Mesendoderm (in vitro differentiated cells): ENCODE results near the gene TTC39C.

ENCODE experiments used
- DNase-seq: peaks from one replicate; pipeline ENCODE4 v3.0.0; 2013
- H2AK5ac ChIP-seq: 2 replicates; pipeline ENCODE4 v1.6.1; 2013; ENCODE audit warnings: low read length, inconsistent platforms
- H2BK120ac ChIP-seq: 2 replicates; pipeline ENCODE4 v1.6.1; 2013; ENCODE audit warnings: low read depth, mild to moderate bottlenecking, low read length, moderate library complexity, mixed read lengths
- H2BK15ac ChIP-seq: replicated peaks from 2 replicates; pipeline ENCODE4 v1.6.1; 2013; ENCODE audit warnings: low read depth, mild to moderate bottlenecking, moderate library complexity
- H2BK5ac ChIP-seq: 2 replicates; pipeline ENCODE4 v1.6.1; 2013; ENCODE audit warnings: low read length, inconsistent platforms
- H3K18ac ChIP-seq: 2 replicates; pipeline ENCODE4 v1.6.1; 2013; ENCODE audit warnings: mild to moderate bottlenecking, low read length, mixed read lengths
- H3K23ac ChIP-seq: one replicate; pipeline ENCODE4 v1.6.1; 2013; ENCODE audit warnings: low read length
- H3K27ac ChIP-seq: 2 replicates; pipeline ENCODE4 v1.5.1; 2013; ENCODE audit warnings: low read depth, mild to moderate bottlenecking, inconsistent platforms, low read length, moderate library complexity
- H3K27me3 ChIP-seq: 2 replicates; pipeline ENCODE4 v1.6.1; 2013; ENCODE audit warnings: low read length, control low read depth, mild to moderate bottlenecking, inconsistent platforms; ENCODE audit not compliant: insufficient read depth, poor library complexity
- H3K36me3 ChIP-seq: 2 replicates; pipeline ENCODE4 v1.6.1; 2013; ENCODE audit warnings: low read length, inconsistent platforms; ENCODE audit not compliant: control insufficient read depth, insufficient read depth
- H3K4ac ChIP-seq: one replicate; pipeline ENCODE4 v1.6.1; 2013; ENCODE audit warnings: low read depth, mild to moderate bottlenecking, low read length, moderate library complexity
- H3K4me1 ChIP-seq: 2 replicates; pipeline ENCODE4 v1.6.1; 2013; ENCODE audit warnings: low read depth, low read length, inconsistent platforms; ENCODE audit not compliant: control insufficient read depth
- H3K4me2 ChIP-seq: 2 replicates; pipeline ENCODE4 v1.6.1; 2013; ENCODE audit warnings: low read length
- H3K4me3 ChIP-seq: 2 replicates; pipeline ENCODE4 v1.5.1; 2013; ENCODE audit warnings: mild to moderate bottlenecking, low read length
- H3K56ac ChIP-seq: one replicate; pipeline ENCODE4 v1.6.1; 2013; ENCODE audit warnings: low read length
- H3K79me1 ChIP-seq: 2 replicates; pipeline ENCODE4 v1.6.1; 2013; ENCODE audit warnings: low read length, inconsistent platforms
- H3K79me2 ChIP-seq: 2 replicates; pipeline ENCODE4 v1.6.1; 2013; ENCODE audit warnings: mild to moderate bottlenecking, low read length; ENCODE audit not compliant: control insufficient read depth, insufficient read depth
- H3K9ac ChIP-seq: 2 replicates; pipeline ENCODE4 v1.6.1; 2013; ENCODE audit warnings: low read length, inconsistent platforms
- H4K5ac ChIP-seq: one replicate; pipeline ENCODE4 v1.6.1; 2013; ENCODE audit warnings: low read length
- H4K8ac ChIP-seq: one replicate; pipeline ENCODE4 v1.6.1; 2013; ENCODE audit warnings: low read depth, mild to moderate bottlenecking, control low read depth, low read length, moderate library complexity
- WGBS: extraction: QIAGEN DNeasy Blood & Tissue Kit; methylation state at CpG from one replicate; pipeline ENCODE4 v1.1.7; 2013; ENCODE audit warnings: low lambda C conversion rate, missing lambda C conversion rate; ENCODE audit not compliant: insufficient coverage; ENCODE audit errors: extremely low coverage; 5-methylcytosine and 5-hydroxymethylcytosine counted together

Gene TTC39C

GRCh38 chr18:24078391-24078790 lies 63.8 kb downstream of the TTC39C start:
- Histone ChIP-seq H3K4ac (no peak overlapping the region), H3K23ac (no peak overlapping the region), H3K4me1 (no peaks in the 10 kb centered on the region), H3K27ac (no peak overlapping the region), H3K27me3 (no peaks in the 10 kb centered on the region), H3K9ac (no peak overlapping the region), H4K8ac (no peak overlapping the region), H3K4me3 (no peak overlapping the region), H3K56ac (no peak overlapping the region), H2BK120ac (no peak overlapping the region), H3K79me1 (no peaks in the 10 kb centered on the region), H3K18ac (no peak overlapping the region), H2BK15ac (no peak overlapping the region), H3K4me2 (no peak overlapping the region), H4K5ac (no peak overlapping the region), H2AK5ac (no peak overlapping the region), H3K36me3 (no peaks in the 10 kb centered on the region), H2BK5ac (no peak overlapping the region), H3K79me2 (no peaks in the 10 kb centered on the region)
- 100% methylated on average over 1 of the region's 7 CpGs for WGBS
- peak; percentile 55 for DNase-seq

GRCh38 chr18:24080861-24081260 lies 66.3 kb downstream of the TTC39C start:
- H3K79me1 ChIP-seq, result no peaks in the 10 kb centered on the region
- no peak overlapping the region for H4K5ac ChIP-seq
- H3K9ac ChIP-seq, result no peak overlapping the region
- H3K36me3 ChIP-seq, result no peaks in the 10 kb centered on the region
- no peak overlapping the region for H3K23ac ChIP-seq
- H3K4ac ChIP-seq, result no peak overlapping the region
- no peaks in the 10 kb centered on the region for H3K27me3 ChIP-seq
- H3K4me3 ChIP-seq, result no peak overlapping the region
- WGBS, result no CpG with 5 or more reads among the region's 7 CpGs
- H3K4me1 ChIP-seq, result no peaks in the 10 kb centered on the region
- peak overlapping the region; percentile 2 for H4K8ac ChIP-seq
- no peak overlapping the region for H2BK120ac ChIP-seq
- no peak overlapping the region for H2BK15ac ChIP-seq
- DNase-seq, result no peak
- no peaks in the 10 kb centered on the region for H3K79me2 ChIP-seq
- no peak overlapping the region for H2BK5ac ChIP-seq
- no peak overlapping the region for H2AK5ac ChIP-seq
- no peak overlapping the region for H3K4me2 ChIP-seq
- no peak overlapping the region for H3K18ac ChIP-seq
- H3K56ac ChIP-seq, result no peak overlapping the region
- no peak overlapping the region for H3K27ac ChIP-seq

- Histone ChIP-seq H3K36me3 (no peaks in the 10 kb centered on the region), H2BK15ac (no peak overlapping the region), H3K18ac (no peak overlapping the region), H2BK5ac (no peak overlapping the region), H3K23ac (no peak overlapping the region), H3K79me1 (no peaks in the 10 kb centered on the region), H4K8ac (no peak overlapping the region), H3K56ac (no peak overlapping the region), H4K5ac (no peak overlapping the region), H3K4me2 (no peak overlapping the region), H2BK120ac (no peak overlapping the region), H3K4me1 (peaks cover 2% of the 10 kb centered on the region), H3K27me3 (no peaks in the 10 kb centered on the region), H2AK5ac (no peak overlapping the region), H3K27ac (no peak overlapping the region), H3K4me3 (no peak overlapping the region), H3K4ac (no peak overlapping the region), H3K9ac (no peak overlapping the region), H3K79me2 (no peaks in the 10 kb centered on the region)
- no peak for DNase-seq
- WGBS, result no CpG with 5 or more reads among the region's 3 CpGs
Measured at GRCh38 chr18:24083550-24083949, 69.0 kb downstream of the TTC39C start.

- H3K4me2 ChIP-seq, result no peak overlapping the region
Measured at GRCh38 chr18:24086082-24086481, 71.5 kb downstream of the TTC39C start.

GRCh38 chr18:24089076-24089475 lies 74.5 kb downstream of the TTC39C start:
- no peak overlapping the region for H3K18ac ChIP-seq
- H3K36me3 ChIP-seq, result no peaks in the 10 kb centered on the region
- no CpG with 5 or more reads among the region's 4 CpGs for WGBS
- no peak for DNase-seq
- H3K79me1 ChIP-seq, result no peaks in the 10 kb centered on the region
- H4K8ac ChIP-seq, result no peak overlapping the region
- H3K9ac ChIP-seq, result no peak overlapping the region
- H3K4me1 ChIP-seq, result peaks cover 2% of the 10 kb centered on the region
- no peak overlapping the region for H3K56ac ChIP-seq
- no peak overlapping the region for H3K4ac ChIP-seq
- no peaks in the 10 kb centered on the region for H3K27me3 ChIP-seq
- no peak overlapping the region for H2BK120ac ChIP-seq
- no peak overlapping the region for H3K4me2 ChIP-seq
- H4K5ac ChIP-seq, result no peak overlapping the region
- no peak overlapping the region for H2AK5ac ChIP-seq
- no peaks in the 10 kb centered on the region for H3K79me2 ChIP-seq
- H2BK15ac ChIP-seq, result no peak overlapping the region
- no peak overlapping the region for H3K23ac ChIP-seq
- H2BK5ac ChIP-seq, result no peak overlapping the region
- H3K27ac ChIP-seq, result no peak overlapping the region
- no peak overlapping the region for H3K4me3 ChIP-seq

More at GRCh38 chr18:24086082-24086481, 71.5 kb downstream of the TTC39C start:
- H3K4ac ChIP-seq, result no peak overlapping the region
- no peak overlapping the region for H4K8ac ChIP-seq
- H2BK15ac ChIP-seq, result no peak overlapping the region
- H3K23ac ChIP-seq, result no peak overlapping the region
- no peak overlapping the region for H3K9ac ChIP-seq
- no peak overlapping the region for H2AK5ac ChIP-seq
- H3K27me3 ChIP-seq, result no peaks in the 10 kb centered on the region
- no peak overlapping the region for H3K18ac ChIP-seq
- no CpG with 5 or more reads among the region's 5 CpGs for WGBS
- H2BK5ac ChIP-seq, result no peak overlapping the region
- H3K27ac ChIP-seq, result no peak overlapping the region
- DNase-seq, result no peak
- H3K79me2 ChIP-seq, result no peaks in the 10 kb centered on the region
- H3K4me3 ChIP-seq, result no peak overlapping the region
- H3K56ac ChIP-seq, result no peak overlapping the region
- H3K4me1 ChIP-seq, result peaks cover 2% of the 10 kb centered on the region
- no peak overlapping the region for H4K5ac ChIP-seq
- no peaks in the 10 kb centered on the region for H3K79me1 ChIP-seq
- no peak overlapping the region for H2BK120ac ChIP-seq
- H3K36me3 ChIP-seq, result no peaks in the 10 kb centered on the region

- no peak overlapping the region for H3K4ac ChIP-seq
- H3K27ac ChIP-seq, result no peak overlapping the region
- no peak overlapping the region for H2BK15ac ChIP-seq
- H2BK120ac ChIP-seq, result no peak overlapping the region
- H3K18ac ChIP-seq, result no peak overlapping the region
- H2BK5ac ChIP-seq, result no peak overlapping the region
- H3K56ac ChIP-seq, result no peak overlapping the region
- H2AK5ac ChIP-seq, result no peak overlapping the region
- no peak overlapping the region for H3K9ac ChIP-seq
- no peak overlapping the region for H3K23ac ChIP-seq
- WGBS, result no CpG with 5 or more reads among the region's 4 CpGs
- H3K4me2 ChIP-seq, result no peak overlapping the region
- no peaks in the 10 kb centered on the region for H3K27me3 ChIP-seq
- no peak overlapping the region for H4K5ac ChIP-seq
- H3K4me3 ChIP-seq, result no peak overlapping the region
- no peaks in the 10 kb centered on the region for H3K79me1 ChIP-seq
- H3K4me1 ChIP-seq, result peaks cover 2% of the 10 kb centered on the region
- H3K36me3 ChIP-seq, result no peaks in the 10 kb centered on the region
- no peak overlapping the region for H4K8ac ChIP-seq
- no peaks in the 10 kb centered on the region for H3K79me2 ChIP-seq
- DNase-seq, result no peak
Measured at GRCh38 chr18:24089515-24090337, 75.2 kb downstream of the TTC39C start.
